Embryonic facial prominence (tissue), 1 donor: ENCODE measurements around the gene ACKR4.
"Not testable (repeated sequence)": the region's sequence is repeated elsewhere in the genome, so short reads cannot be mapped to it uniquely, and the experiment has no call there.

Source experiments
- DNase-seq: peaks from one replicate; pipeline ENCODE4 v3.0.0-alpha.2; 2016; ENCODE audit errors: extremely low spot score

Gene ACKR4

DNA sequence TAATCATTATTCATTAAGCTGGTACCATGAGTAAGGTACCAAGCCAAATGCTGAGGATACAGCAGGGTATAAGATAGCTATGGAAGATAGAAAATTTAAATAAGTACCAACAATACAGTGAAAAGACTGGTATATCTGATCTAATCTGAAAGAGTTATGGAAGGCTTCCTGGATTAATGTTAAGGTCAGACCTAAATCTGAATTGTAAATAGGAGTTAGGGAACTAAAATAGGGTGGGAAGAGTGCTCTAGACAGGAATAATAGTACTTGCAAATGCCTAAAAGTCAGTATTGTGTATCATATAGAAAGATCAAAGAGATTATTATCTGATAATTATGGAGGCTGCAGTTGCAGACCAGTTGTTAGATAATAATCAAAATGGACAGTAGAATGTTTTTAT is 2.6 kb upstream of the ACKR4 start:
- DNase-seq: no peak

DNA sequence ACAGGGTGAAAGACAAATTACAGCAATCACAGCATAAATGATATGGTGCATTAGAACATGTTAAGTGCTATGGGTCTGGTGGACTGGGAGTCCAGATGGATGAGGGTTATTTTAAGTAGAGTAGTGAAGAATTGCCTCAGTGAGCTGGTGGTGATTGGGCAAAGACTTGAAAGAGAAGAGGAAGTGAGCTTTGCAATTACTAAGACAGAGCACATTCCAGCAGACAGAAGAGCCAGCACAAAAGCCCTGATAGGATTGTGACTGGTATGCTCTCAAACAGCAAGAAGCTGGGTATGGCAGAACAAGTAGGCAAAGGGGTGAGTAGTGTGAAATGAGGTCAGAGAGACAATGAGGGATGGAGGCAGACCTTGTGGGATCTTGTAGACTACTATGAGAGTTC is 2.1 kb upstream of the ACKR4 start:
- no peak for DNase-seq

DNA sequence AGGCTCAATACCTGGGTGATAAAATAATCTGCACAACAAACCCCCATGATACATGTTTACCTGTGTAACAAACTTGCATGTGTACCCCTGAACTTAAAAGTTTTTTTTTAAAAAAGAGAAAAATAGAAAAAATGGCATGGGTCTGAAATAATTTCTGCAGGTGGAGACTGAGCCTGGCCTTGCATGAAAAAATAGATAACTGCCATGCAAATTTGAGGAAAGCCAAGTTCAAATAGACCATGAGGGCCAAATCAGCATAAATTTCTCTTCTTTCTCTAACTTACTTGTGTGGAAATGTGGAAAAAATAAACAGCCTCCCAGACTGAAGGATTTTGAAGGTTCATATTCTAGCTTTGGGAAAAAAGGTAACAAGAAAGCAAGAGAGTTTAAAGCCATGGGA is 744 bp upstream of the ACKR4 start:
- no peak for DNase-seq

DNA sequence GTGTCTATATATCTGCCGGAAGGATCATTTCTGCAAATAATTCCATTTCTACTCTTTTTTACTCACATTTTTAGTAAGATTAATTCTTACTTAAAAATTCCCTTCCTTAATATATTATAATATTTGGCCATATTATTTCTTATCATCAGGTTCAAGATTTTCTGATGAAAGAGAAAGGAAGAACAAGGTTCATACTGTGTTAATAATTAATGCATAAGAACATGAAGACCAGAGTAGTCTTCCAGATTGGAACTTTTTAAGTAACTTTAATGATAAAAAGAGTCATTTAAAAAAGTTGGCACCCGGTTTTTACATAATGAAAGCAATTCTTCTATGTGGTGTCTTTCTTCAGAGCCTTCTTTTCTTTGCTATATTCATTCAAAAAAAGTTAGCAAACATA is 590 bp downstream of the ACKR4 start:
- no peak for DNase-seq

GRCh38 chr3:132598181-132598580 is 1.1 kb downstream of the ACKR4 start:
- DNase-seq: no peak

DNA sequence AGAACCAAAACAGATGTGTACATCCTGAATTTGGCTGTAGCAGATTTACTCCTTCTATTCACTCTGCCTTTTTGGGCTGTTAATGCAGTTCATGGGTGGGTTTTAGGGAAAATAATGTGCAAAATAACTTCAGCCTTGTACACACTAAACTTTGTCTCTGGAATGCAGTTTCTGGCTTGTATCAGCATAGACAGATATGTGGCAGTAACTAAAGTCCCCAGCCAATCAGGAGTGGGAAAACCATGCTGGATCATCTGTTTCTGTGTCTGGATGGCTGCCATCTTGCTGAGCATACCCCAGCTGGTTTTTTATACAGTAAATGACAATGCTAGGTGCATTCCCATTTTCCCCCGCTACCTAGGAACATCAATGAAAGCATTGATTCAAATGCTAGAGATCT is 3.5 kb downstream of the ACKR4 start:
- DNase-seq: not testable (repeated sequence)

- DNase-seq: no peak
These were observed 8.3 kb downstream of the ACKR4 start for GRCh38 chr3:132605374-132605792.

DNA sequence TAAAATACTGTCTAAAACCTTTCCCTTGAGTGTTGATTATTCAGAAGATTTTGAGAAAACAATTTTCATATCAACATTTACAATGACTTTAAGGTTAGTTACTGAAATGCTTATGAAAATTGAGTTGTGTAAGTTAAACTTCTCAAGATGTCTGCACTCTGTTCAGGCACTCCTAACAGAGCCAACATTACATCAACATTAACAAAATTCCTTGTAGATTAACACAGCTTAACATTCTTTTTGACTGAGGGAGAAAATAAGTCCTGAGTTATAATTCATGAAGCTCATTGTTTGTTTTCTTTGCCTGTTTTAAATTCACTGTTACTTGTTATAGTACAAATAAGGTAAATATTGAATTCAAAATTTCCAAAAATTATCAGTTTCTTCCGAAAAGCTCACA is 9.0 kb downstream of the ACKR4 start:
- DNase-seq: no peak

DNA sequence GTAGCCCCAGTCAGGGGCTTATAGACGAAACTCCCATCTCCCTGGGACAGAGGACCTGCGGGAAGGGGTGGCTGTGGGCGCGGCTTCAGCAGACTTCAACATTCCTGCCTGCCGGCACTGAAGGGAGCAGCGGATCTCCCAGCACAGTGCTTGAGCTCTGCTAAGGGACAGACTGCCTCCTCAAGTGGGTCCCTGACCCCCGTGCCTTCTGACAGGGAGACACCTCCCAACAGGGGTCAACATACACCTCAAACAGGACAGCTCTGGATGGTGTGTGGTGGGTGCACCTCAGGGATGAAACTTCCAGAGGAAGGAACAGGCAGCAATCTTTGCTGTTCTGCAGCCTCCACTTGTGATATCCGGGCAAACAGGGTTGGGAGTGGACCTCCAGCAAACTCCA is 9.6 kb downstream of the ACKR4 start:
- DNase-seq: not testable (repeated sequence)

DNA sequence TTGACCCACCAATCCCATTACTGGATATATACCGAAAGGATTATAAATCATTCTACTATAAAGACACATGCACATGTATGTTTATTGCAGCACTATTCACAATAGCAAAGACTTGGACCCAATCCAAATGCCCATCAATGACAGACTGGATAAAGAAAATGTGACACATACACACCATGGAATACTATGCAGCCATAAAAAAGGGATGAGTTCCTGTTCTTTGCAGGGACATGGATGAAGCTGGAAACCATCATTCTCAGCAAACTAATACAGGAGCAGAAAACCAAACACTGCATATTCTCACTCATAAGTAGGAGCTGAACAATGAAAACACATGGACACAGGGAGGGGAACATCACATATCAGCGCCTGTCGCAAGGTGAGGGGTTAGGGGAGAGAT is 18.2 kb downstream of the ACKR4 start:
- not testable (repeated sequence) for DNase-seq

DNA sequence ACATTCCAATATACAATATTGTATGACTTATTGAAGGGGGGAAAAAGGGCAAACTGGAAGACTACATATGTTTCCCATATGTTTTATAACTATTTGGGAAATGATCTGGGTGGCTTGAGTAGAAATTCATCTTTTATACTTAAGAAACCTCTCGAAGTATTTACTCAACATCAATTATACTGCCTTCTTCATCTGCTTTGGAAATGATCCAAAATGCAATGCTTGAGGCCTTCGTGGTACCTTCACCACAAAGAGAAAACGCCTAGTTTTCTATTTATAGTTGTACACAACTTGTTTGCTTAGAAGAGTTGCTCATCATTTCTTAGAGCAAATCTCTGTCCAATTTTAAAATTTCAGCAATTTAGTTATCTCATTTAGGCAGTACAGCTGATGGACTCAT is 18.8 kb downstream of the ACKR4 start:
- no peak for DNase-seq

DNA sequence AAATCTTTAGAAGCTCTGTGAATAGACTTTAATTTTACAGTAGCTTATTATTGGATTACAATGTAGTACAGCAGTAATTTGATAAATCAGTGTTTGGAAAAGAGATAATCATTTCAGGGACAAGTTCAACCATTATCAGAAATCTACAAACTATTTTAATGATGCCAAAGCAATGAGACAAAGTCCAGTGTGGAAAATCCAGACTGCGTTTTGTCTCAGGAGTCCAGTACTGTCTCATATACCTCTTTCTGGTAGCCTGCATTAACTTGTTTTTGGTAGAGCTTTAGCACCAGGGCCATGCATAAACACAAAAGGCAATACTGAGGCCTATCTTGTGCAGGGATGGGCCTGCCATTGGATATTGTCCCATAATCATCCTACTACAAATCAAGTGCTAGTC is 19.7 kb downstream of the ACKR4 start:
- DNase-seq: no peak

DNA sequence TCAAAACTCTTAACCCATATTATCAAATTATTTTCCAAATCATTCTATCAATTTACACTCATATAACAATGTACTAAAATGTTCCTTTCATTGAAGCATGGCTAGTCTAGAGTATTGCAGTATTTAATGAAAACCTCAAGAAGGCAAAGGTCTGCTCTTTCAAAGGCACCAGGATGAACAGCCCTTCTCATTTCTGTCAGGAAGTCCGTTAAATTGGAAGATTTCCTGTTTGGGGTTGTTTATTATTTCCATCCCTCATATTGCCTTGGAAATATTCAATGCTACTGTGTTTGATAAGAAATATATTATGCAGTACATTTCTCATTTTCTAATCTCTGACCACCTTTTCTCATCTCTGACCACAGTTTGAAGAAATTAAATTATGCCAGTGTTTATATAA is 25.1 kb downstream of the ACKR4 start:
- DNase-seq: no peak

- DNase-seq: no peak
These were observed 25.7 kb downstream of the ACKR4 start for GRCh38 chr3:132622761-132623160.

DNA sequence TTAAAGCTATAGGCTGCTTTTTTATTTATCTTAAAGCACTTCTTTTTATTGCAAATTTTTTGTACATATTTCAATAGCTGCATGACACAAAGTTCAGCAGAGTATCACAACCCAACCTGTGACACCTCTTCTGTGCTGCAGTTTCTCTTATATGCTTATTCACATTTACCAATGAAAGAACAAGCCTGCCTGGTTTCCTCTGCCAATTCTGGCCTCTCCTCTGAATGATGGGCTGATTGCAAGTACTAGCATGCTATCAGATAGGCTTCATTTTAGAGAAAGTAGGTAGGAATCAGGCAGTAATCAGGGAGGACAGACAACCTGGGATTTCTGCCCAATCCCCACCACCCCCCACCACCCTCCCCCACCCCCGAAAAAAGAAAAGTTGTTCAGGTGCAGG is 26.6 kb downstream of the ACKR4 start:
- no peak for DNase-seq

- DNase-seq: no peak
These were observed 27.7 kb downstream of the ACKR4 start for GRCh38 chr3:132624790-132625189.

- no peak for DNase-seq
These were observed 28.5 kb downstream of the ACKR4 start for GRCh38 chr3:132625613-132626012.

DNA sequence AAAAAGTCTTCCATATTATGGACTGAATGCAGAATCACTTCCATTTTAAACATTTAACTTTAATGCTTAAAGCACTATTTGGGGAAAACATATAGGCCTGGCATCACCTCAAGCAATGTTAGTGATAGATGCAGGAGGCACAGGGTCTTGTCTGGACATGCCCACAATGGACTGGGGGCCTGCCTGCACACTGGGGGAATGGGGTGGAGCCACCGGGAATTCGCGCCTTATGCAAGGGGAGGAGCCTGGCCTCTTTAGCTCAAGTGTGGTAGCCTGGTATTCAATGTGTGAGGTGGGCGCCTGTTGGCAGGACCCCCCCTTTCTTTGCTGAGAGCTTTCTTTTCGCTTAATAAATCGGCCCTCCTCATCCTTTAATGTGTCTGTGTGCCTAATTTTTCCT is 29.9 kb downstream of the ACKR4 start:
- no peak for DNase-seq

GRCh38 chr3:132628157-132628556 is 31.1 kb downstream of the ACKR4 start:
- DNase-seq: no peak

GRCh38 chr3:132629928-132630327 is 32.9 kb downstream of the ACKR4 start:
- no peak for DNase-seq

DNA sequence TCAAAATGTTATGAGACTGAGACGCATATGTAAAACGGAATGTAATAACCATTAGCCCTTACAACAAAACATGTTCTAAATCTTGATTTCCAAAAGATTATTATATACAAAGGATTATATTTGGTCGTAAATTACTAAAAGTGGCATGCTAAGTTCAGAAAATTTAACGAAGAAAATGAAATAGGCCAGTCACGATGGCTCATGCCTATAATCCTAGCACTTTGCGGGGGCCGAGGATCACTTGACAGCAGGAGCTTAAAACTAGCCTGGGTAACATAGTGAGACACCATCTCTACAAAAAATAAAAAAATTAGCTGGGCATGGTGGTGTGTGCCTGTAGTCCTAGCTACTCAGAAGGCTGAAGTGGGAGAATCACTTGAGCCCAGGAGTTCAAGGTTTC is 33.5 kb downstream of the ACKR4 start:
- no peak for DNase-seq

DNA sequence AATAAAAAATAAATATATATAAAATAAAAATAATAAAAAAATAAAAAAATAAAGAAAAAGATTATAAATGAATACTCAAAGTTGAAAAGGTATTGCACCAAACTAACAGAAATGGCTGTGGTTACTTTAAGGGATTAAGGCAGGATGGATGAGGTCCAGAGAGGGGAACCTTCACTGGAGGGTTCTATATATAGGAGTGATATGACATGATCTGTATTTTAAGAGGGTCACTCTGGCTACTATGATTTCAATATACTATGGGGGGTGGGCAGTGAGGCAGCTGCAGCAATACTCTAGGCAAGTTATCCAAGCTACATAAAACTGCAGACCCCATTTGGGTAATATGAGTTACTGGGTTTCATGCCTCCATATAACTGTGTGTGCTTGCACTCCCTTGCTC is 38.0 kb downstream of the ACKR4 start:
- no peak for DNase-seq

DNA sequence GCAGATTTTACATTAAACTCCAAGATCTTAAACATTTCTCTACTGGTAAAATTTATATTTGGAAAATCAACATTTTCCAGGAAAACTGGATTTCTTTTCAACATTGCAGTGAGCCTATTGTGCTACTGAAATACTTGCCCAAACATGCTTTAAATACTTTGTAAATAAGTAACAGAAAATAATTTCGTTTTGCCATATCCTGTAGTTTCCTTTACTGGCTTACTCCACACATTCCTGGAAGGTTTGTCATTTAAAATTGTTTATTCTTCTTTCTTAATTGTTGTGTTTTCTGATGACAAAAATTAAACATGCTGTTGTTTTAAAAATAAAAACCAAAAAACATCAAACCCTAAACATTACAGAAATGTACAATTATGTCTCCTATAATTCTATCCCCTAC is 40.5 kb downstream of the ACKR4 start:
- DNase-seq: no peak

GRCh38 chr3:132638706-132639105 is 41.6 kb downstream of the ACKR4 start:
- DNase-seq: no peak

GRCh38 chr3:132641427-132641826 is 44.4 kb downstream of the ACKR4 start:
- DNase-seq: not testable (repeated sequence)
